Activated CD8-positive, alpha-beta memory T cell treated with anti-CD3 and anti-CD28 coated beads, Interleukin-2, amount 50 U/mL, for 1 hour (primary cell): ENCODE data around the gene PDE1A.

Experiments used
- DNase-seq: peaks from one replicate; pipeline ENCODE4 v3.0.0-alpha.2; 2020; ENCODE audit errors: extremely low read depth

The PDE1A gene

GRCh38 chr2:182426918-182427240 lies at the start of gene PDE1A:
Gene PDE1A (minus strand): TSS chr2:182427036.
- no peak for DNase-seq

GRCh38 chr2:182473635-182474034 lies 46.8 kb upstream of the PDE1A start:
- DNase-seq: no peak

DNA sequence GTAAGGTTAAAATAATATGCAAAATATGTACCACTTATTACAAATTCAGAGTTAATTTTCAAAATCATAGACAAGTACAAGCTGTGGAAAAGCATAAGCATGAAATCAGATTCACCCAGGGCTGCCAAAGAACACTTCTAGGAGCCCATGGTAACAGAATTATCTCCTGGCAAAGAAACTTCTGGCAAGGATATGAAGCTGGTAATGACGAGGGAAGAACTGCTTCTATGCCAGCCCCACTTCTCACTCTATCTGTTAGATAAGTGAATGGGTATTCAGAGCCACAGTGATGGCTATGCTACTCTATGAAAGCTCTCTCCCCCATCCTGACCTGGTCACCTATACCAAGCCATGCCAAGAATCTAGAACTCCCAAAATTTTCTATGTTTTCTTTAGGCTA lies 36.9 kb upstream of the PDE1A start:
- no peak for DNase-seq

- DNase-seq: no peak
These were observed 29.9 kb upstream of the PDE1A start for GRCh38 chr2:182456784-182457183.

- no peak for DNase-seq
These were observed 25.7 kb upstream of the PDE1A start for GRCh38 chr2:182452456-182452990.

DNA sequence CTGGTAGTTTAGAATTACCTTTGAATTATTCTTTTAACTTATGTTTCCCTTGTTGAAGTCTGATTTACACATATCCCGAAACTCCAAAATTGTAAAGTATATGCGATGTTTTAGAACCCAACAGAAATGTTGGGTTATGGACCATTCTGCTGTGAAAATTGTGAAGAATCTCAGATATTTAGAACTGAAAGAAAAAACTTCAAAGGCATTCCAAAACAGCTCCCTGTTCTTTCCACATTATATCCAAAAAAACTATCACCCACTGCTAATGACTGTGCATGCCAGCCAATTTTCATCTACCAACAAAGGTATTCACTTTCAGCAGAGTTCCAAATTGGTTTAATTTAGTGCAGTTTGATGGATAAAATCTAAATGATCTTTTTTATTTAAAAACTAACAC lies 21.5 kb upstream of the PDE1A start:
- DNase-seq: no peak

DNA sequence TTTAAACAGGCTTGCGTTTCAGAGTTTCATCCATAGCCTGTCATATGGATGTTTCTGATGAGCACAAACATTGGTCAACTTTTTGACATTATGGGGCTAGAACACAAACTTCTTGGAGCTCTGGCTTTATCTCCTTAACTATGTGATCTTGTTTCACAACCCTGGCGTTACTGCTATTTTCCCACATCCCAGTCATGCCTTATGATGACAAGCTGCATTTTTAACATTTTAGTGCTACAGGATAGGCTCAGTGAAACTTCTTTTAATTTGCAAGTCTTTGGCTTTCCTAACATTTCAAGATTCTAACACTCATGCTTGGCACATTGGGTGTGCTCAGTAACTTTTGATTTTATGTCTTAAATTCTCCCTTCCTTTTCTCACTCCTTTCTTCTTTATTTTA lies 21.0 kb upstream of the PDE1A start:
- no peak for DNase-seq

DNA sequence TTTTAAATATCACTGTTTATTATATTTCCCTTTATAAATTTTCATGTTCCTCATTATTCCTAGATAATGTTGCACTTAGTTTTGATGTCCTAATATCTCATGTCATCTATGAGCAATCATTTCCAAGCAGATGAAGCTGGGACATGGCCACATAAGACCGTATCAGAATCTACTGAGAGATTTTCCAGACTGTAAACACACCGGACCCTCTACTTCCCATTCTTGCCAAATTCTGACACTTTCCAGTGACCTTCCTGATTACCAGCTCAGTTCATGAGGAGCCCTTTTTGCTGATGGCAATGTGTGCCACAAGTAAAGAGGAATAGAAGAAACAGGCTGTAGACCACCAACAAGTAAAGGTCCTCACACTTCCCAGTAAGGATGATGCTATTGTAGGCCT lies 20.3 kb upstream of the PDE1A start:
- DNase-seq: no peak

DNA sequence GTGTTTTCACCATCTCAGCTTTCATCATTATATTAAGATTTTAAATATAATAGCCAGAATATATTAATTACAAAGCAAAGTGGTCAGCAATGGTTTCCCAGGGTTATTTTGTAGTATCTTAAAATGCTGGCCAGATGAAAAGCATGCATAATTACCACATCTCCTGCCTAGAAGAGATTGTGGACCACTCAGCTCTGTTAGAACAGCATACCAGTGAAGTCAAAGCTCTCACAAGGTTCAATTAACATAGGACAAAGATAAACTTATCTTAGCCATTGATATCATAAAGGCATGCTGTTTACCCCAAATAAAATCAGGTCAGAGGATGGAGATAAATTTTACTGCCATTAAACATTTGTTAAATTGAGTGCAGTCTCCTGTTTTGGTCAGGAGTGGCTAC lies 19.3 kb upstream of the PDE1A start:
- no peak for DNase-seq

DNA sequence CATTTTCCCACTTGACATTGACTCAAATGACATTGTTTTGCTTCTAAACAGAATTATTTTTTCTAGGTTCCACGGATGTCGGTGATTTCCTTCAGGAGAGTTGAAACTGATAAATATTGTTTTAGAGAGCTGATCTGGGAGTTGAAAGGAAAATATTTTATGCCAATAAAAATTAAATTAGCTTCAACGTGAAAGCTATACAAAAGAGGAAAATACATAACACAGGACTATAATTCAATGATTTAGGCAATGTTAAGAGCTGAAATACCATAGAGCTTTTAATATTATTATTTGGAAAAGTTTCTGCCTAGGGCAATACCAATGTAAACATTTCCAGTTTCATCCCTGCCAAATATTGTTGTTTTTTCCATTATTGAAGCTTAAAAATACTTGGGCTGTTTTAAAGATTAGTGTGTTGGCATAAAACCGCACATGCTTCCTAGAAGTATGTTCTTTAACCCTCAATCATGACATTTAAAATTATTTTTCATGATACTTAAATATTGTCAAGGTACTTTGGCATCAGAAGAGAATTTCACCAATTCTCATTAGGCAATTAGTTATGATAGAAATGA lies 18.6 kb upstream of the PDE1A start:
- DNase-seq: no peak

- no peak for DNase-seq
These were observed 18.0 kb upstream of the PDE1A start for GRCh38 chr2:182444806-182445205.

- DNase-seq: no peak
These were observed 17.3 kb upstream of the PDE1A start for GRCh38 chr2:182444170-182444569.

- DNase-seq: no peak
These were observed 9.4 kb upstream of the PDE1A start for GRCh38 chr2:182436252-182436651.

GRCh38 chr2:182435754-182436153 lies 8.9 kb upstream of the PDE1A start:
- no peak for DNase-seq

DNA sequence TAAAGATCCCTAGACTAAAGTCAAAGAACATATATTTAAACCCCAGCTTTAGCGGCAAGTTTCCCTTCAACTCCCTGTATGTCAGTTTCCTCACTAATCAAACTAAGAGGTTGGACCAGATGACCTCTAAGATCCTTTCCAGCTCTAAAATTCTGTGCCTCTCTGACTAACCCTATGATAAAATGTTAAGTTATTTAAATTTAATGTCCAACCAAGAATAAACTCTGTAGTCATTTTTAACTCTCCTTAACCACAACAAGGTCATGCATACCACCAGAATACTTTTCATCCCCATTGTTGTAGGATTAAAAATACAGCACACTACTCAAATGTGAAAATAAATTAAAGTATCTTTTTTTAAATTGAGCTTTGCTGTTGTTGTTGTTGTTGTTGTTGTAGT lies 5.2 kb upstream of the PDE1A start:
- DNase-seq: no peak

DNA sequence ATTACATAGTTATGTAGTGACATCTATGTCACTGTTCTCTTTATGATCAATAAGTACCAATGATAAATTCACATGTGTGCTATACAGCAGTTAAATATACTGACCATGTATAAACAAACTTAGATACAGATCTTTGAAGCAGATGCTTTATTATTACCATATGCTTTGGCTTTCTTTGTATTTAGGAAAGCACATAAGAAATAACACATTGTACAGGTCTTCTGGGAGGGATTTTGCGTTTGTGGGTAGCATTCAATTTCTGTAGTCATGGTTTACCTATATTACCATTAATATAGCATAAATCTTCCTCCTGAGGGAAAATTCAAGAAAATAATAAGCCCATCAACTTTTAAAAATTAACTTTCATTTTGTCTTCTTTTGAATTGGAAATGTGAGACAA lies 1.6 kb upstream of the PDE1A start:
- DNase-seq: no peak

DNA sequence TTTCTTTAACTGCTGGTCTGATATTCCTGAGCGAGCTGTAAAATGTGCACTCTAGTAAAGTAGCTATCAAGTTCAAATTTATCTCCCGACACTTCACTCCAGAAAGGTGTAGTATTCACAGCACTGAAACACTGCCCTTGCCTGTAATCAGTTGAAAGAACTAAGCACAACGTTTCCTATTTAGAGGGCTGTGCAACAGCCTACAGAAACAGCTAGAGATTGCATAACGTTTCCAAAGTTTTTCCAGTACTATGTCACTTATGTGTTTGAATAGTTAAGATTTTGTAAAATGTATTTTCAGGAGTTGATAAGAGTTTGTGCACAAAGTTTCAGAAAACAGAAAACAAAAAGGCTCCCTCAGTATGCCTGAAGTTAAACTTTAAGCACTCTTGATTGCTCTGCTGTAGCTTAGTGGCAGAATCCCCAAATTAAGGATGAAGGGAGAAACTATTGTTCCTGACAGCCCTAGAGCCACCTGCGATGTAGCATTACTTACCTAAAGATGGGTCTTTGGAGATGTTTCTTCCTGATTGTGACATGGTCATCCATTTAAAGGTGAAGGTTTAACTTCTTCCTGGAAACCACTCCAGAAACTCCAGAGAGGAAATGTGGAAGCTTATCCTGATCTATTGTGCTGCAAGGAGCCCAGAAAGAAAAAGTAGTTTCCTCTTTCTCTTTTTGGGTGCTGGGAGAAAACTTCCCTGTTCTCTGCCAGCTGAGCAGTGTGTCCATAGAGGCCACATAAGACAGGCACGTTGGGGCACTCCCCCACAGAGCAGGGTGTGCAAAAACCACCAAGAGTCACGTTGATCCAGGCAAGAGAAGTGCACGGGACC lies 536 bp downstream of the PDE1A start:
- no peak for DNase-seq

GRCh38 chr2:182422864-182423263 lies 4.0 kb downstream of the PDE1A start:
- DNase-seq: no peak

GRCh38 chr2:182420669-182421068 lies 6.2 kb downstream of the PDE1A start:
- no peak for DNase-seq

DNA sequence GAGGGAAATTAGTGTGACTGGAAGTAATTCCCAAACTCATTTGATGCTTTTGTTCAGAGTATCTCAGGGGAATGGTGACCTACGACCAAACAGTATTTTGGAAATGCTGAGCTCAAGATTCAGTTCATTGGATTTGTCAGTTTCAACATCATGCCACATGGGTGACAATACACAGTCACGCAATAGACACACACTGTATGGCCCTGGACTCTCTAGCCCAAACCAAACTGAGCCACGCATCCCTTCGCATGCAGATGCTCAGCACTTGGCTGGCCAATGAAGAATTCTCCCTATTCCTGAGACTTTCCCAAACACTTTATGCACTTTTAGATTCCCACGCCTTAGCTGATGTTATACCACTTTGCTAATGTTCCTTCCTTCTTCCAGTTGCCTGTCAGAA lies 10.0 kb downstream of the PDE1A start:
- DNase-seq: no peak

DNA sequence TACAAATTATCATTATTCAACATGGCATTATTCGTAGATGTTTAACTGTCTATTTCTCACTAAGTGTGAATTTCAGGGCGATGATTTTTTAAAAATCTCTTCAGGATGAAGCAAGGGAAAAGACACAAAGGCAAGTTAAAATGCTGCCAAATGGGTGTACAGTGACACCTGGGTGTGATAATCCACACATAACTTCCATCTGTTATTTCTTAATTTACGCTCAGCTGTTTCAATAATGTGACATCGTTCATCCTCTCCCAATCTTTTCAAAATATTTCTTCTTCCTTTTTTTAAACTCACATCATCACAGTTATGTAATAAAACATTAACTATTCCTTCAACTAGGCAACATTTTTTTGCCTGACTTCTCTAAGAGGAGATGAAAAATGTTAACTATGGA lies 10.6 kb downstream of the PDE1A start:
- DNase-seq: no peak

GRCh38 chr2:182415771-182416170 lies 11.1 kb downstream of the PDE1A start:
- no peak for DNase-seq

DNA sequence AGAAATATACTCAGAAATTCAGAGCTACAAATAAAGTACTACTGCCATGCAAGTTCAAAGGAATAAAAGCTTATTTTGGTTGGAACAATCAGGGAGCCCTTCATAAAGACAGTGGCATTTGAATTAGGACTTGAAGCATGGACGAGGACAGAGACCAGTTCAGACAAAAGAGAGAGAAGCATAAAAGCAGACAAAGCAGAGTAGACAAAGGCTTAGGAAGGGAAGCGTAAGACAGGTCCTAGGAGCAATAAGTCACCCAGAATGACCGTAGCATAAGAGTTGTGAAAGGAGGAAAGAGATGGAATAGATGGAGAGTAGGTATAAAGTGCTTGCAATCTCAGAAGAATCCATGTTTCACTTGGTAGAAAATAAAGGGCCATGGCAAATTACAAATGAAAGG lies 14.0 kb downstream of the PDE1A start:
- DNase-seq: no peak

- no peak for DNase-seq
These were observed 16.7 kb downstream of the PDE1A start for GRCh38 chr2:182410120-182410519.
